Transverse colon (tissue), 4 donors: ENCODE measurements around the gene SMYD1. TPM values are rescaled to one million over a fixed set of nuclear protein-coding genes. Genes with fewer than 3 reads are reported as not detected.

Source experiments
- DNase-seq: peaks from one replicate; pipeline ENCODE4 v3.0.0-alpha.2; 2019
- H3K27ac ChIP-seq, 4 donors: fragments of 200-600 bp; sonication (generic); 2 replicates each; pipeline ENCODE4 v1.5.1; 2016 to 2018; ENCODE audit warnings: inconsistent platforms in 4 of 4
- H3K27me3 ChIP-seq: fragments of 200-600 bp; sonication (generic); 2 replicates; pipeline ENCODE4 v1.5.1; 2017; ENCODE audit warnings: inconsistent platforms
- H3K36me3 ChIP-seq, 4 donors: fragments of 200-600 bp; sonication (generic); 2 replicates each; pipeline ENCODE4 v1.5.1; 2017 to 2019; ENCODE audit warnings: inconsistent platforms in 4 of 4
- H3K4me1 ChIP-seq, 4 donors: fragments of 200-600 bp; sonication (generic); 2 replicates each; pipeline ENCODE4 v1.5.1; 2017 to 2020; ENCODE audit warnings: inconsistent platforms in 4 of 4
- H3K4me3 ChIP-seq, 4 donors: fragments of 200-600 bp; sonication (generic); 1 replicate in 1 of 4; 2 replicates in 3 of 4; pipeline versions ENCODE4 v1.5.1 to v1.6.1; 2017 to 2019; ENCODE audit warnings: inconsistent platforms in 4 of 4
- H3K9me3 ChIP-seq, 2 donors: fragments of 200-600 bp; sonication (generic); 2 replicates each; pipeline ENCODE4 v1.5.1; 2017 to 2019; ENCODE audit warnings: inconsistent platforms in 2 of 2
- EP300 ChIP-seq: sonication (generic); formaldehyde crosslinking; IDR thresholded peaks from one replicate; pipeline ENCODE4 v1.6.1; 2017; ENCODE audit warnings: antibody characterized with exemption, low read depth
- POLR2A ChIP-seq: fragments of 450-650 bp; IDR thresholded peaks from one replicate; pipeline ENCODE4 v1.6.1; 2016; ENCODE audit warnings: antibody characterized with exemption, mild to moderate bottlenecking, moderate library complexity
- POLR2AphosphoS5 ChIP-seq, 3 donors: sonication (generic); formaldehyde crosslinking; IDR thresholded peaks; one replicate each; pipeline ENCODE4 v1.6.1; 2016; ENCODE audit warnings: antibody characterized with exemption in 3 of 3
- WGBS, 2 donors: methylation state at CpG; one replicate each; pipeline ENCODE4 v1.1.5; 2018; ENCODE audit warnings: low coverage in 1 of 2; 5-methylcytosine and 5-hydroxymethylcytosine counted together
- in situ Hi-C, 4 donors: fragments of 200-750 bp; cut with MboI; loops; one replicate each; pipeline versions ENCODE4 v1.15.0 to v1.15.1; 2017; ENCODE audit warnings: low sequenced_read_pairs in 3 of 4, low pct_ligation_motif_present in 1 of 4, low pct_unique_long_range_greater_than_20kb in 1 of 4
- intact Hi-C: fragments of 100-400 bp; cut with DNase I; formaldehyde crosslinking; loops from one replicate; pipeline ENCODE4 v1.15.1; 2023; ENCODE audit warnings: low total_unique reads
- total RNA-seq, 4 donors: library from RNA; depleted of rRNA; stranded (reverse); fragments of >200 nt; gene quantifications; one replicate each; pipeline ENCODE4 v1.1.0, GENCODE V29; 2016
- TF ChIP-seq, protein P1 (sequence below), 5 experiments: fragments of 200-600 bp in 3 of 5; fragments of 450-650 bp in 2 of 5; sonication (generic) in 3 of 5; IDR thresholded peaks; 1 replicate in 2 of 5; 2 replicates in 3 of 5; pipeline ENCODE4 v1.5.1; 2016 to 2017; ENCODE audit warnings: antibody characterized with exemption in 5 of 5, inconsistent platforms in 3 of 5, mild to moderate bottlenecking in 2 of 5, moderate library complexity in 1 of 5

SMYD1 gene
- total RNA-seq, 4 donors from 2014 or later, result 1.6 to 48.6 (median 3.2) TPM

DNA sequence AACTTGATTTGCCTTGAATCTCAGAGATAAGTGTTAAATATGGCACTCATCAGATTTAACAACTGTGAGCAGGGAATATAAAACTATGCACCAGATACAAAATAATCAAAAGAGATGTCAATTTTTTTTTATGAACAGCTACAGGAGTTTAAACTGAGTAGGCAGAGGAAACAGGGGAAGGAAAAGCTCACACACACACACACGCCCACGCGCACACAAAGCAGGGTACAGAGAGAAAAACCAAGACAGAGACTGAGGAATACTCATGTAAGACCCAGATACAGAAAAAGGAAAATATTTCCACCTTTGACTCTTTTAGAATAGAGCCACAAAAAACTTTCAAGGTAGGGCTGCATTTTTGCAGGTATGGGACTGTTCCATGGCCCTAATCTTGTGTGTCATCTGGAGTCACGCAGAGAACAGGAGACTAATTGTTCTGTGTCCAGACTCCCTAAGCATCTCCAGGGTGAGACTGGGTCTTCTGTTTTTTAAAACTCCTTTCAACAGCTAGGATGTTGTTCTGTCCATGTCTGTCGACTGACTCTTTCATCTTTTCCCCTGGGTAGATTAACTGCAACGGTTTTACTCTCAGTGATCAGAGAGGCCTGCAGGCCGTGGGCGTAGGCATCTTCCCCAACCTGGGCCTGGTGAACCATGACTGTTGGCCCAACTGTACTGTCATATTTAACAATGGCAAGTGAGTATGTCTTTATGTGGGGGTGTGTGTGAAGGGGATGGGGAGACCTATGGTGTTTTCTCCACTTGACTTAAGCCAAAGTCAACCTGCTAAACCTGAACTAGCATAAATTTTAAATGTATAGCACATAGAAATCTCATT, 23.0 kb downstream of the SMYD1 start:
- Histone ChIP-seq H3K4me1 (no peaks in the 10 kb centered on the region), H3K27me3 (no peaks in the 10 kb centered on the region), H3K27ac (no peak overlapping the region), H3K4me3 (no peak overlapping the region), H3K9me3 (no peaks in the 10 kb centered on the region), H3K36me3 (no peaks in the 10 kb centered on the region)
- intact Hi-C loops, result no loop called here
- no peak for DNase-seq
- 87 to 88% methylated on average over 6 to 8 of the region's 8 CpGs for WGBS, 2 donors
- in situ Hi-C loops, result no loop called here
- TF ChIP-seq POLR2AphosphoS5 (IDR thresholded peaks at IDR 0.05) (no peak), EP300 (no peak), POLR2A (no peak)
- TF ChIP-seq, protein P1, sequence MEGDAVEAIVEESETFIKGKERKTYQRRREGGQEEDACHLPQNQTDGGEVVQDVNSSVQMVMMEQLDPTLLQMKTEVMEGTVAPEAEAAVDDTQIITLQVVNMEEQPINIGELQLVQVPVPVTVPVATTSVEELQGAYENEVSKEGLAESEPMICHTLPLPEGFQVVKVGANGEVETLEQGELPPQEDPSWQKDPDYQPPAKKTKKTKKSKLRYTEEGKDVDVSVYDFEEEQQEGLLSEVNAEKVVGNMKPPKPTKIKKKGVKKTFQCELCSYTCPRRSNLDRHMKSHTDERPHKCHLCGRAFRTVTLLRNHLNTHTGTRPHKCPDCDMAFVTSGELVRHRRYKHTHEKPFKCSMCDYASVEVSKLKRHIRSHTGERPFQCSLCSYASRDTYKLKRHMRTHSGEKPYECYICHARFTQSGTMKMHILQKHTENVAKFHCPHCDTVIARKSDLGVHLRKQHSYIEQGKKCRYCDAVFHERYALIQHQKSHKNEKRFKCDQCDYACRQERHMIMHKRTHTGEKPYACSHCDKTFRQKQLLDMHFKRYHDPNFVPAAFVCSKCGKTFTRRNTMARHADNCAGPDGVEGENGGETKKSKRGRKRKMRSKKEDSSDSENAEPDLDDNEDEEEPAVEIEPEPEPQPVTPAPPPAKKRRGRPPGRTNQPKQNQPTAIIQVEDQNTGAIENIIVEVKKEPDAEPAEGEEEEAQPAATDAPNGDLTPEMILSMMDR (IDR thresholded peaks at IDR 0.05), result no peak

DNA sequence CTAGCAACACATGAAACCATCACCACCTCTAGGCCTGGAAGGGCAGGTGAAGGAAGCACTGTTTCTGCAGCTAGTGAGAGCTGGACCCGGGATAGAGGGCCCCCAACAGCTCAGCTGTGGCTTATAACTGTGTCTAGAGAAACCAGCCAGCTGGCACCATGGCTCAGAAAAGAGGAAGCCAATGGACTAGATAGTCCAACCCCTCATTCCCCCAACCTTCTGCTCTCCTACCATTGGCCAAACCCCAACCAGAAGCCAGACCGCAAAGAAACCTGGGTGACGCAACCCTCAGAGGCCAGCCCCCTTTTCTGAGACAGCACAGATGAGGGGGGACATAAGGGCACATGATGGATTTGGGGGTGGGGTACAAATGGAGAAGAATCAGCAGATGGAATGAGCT, 24.3 kb downstream of the SMYD1 start:
- no peak for DNase-seq
- H3K27me3 ChIP-seq, result no peaks in the 10 kb centered on the region
- TF ChIP-seq EP300 (no peak), POLR2A (no peak), POLR2AphosphoS5 (IDR thresholded peaks at IDR 0.05) (no peak)
- TF ChIP-seq, protein P1 (IDR thresholded peaks at IDR 0.05), result no peak
- 60% methylated on average over 3 of the region's 3 CpGs; no CpG with 5 or more reads in 1 of the 2 donors for WGBS, 2 donors
- intact Hi-C loops (no loop called here), in situ Hi-C loops (no loop called here)
- H3K9me3 ChIP-seq, result no peaks in the 10 kb centered on the region
- H3K36me3 ChIP-seq, result no peaks in the 10 kb centered on the region
- H3K4me3 ChIP-seq, result no peak overlapping the region
- no peak overlapping the region for H3K27ac ChIP-seq
- no peaks in the 10 kb centered on the region for H3K4me1 ChIP-seq

DNA sequence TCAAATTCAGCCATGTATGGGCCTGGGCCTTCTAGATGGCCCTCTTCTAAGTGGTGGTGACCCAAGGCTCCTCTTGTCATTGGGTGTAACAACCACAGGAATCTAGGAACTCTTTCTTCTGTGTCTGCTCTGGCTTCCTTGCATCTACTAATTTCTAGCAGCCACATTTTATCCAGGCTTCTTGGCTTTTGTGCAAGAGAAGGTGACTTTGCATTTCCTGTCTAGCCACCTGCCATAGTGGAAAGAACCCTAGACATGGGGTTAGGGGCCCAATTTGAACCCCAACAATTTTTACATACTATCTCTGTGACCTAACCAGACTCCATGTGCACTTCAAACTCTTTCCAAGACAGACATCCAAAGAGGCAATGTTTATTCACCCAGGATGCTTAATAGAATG, 25.1 kb downstream of the SMYD1 start:
- no peaks in the 10 kb centered on the region for H3K27me3 ChIP-seq
- H3K36me3 ChIP-seq, result no peaks in the 10 kb centered on the region
- DNase-seq, result no peak
- H3K27ac ChIP-seq, result no peak overlapping the region
- H3K4me3 ChIP-seq, result no peak overlapping the region
- TF ChIP-seq, protein P1 (IDR thresholded peaks at IDR 0.05), result no peak
- no peak for TF ChIP-seq POLR2A
- no peak for TF ChIP-seq POLR2AphosphoS5 (IDR thresholded peaks at IDR 0.05)
- no peak for TF ChIP-seq EP300
- intact Hi-C loops (no loop called here), in situ Hi-C loops (no loop called here)
- H3K9me3 ChIP-seq, result no peaks in the 10 kb centered on the region
- no peaks in the 10 kb centered on the region for H3K4me1 ChIP-seq

DNA sequence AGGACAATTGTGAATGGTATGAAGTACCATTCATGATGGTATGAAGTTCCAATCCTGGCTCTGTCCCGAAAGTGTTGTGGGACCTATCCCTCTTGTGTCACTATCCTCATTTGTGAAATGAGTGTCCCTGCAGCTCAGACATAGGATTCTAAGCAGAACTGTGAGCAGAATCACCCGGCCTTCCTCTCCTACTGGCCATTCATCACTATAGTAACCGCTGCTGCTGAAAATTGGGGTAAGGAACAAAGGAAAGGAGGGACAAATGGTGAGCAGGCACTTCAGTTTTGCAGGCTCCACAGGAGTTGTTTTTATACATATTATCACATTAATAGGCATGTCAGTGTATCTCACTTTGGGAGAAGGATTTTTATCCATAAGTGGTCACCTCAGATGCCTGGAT, 27.4 kb downstream of the SMYD1 start:
- no peaks in the 10 kb centered on the region for H3K9me3 ChIP-seq
- in situ Hi-C loops (no loop called here), intact Hi-C loops (no loop called here)
- DNase-seq, result no peak
- H3K4me3 ChIP-seq, result no peak overlapping the region
- H3K27ac ChIP-seq, result no peak overlapping the region
- no peaks in the 10 kb centered on the region for H3K36me3 ChIP-seq
- TF ChIP-seq POLR2AphosphoS5 (IDR thresholded peaks at IDR 0.05), result no peak
- TF ChIP-seq, protein P1 (IDR thresholded peaks at IDR 0.05), result no peak
- H3K4me1 ChIP-seq, result no peaks in the 10 kb centered on the region
- no peaks in the 10 kb centered on the region for H3K27me3 ChIP-seq
- WGBS, 2 donors, result 84 to 92% methylated on average over 2 to 3 of the region's 3 CpGs
